ENCODE measurements around the gene GMIP. TPM values are rescaled to one million over a fixed set of nuclear protein-coding genes. Genes with fewer than 3 reads are reported as not detected.
A peak's percentile ranks its signal among the peaks of the same experiment; 100 is the strongest.

Gene GMIP
- total and polyA plus RNA-seq, 2 donors (not counting 1 experiment from before 2014, with no cell fraction given): 2.3 to 5.3 TPM

GRCh38 chr19:19661675-19662251 is 18.3 kb upstream of the GMIP start:
- no peaks in the 10 kb centered on the region for H3K27me3 ChIP-seq (ENCODE audit: control insufficient read depth, insufficient read depth, low read length)
- H3K9me3 ChIP-seq (ENCODE audit: control insufficient read depth, insufficient read depth, low read depth, low read length): no peaks in the 10 kb centered on the region
- DNase-seq (ENCODE audit: low read depth in 2 of 2): no peak
- no peak overlapping the region for H3K9ac ChIP-seq (ENCODE audit: insufficient read depth, low read length)
- peaks cover 4% of the 10 kb centered on the region for H3K4me1 ChIP-seq (ENCODE audit: control insufficient read depth, extremely low read depth, insufficient read depth, low read length)
- H3K4me3 ChIP-seq (replicated peaks in 1 of 4; ENCODE audit: control extremely low read depth in 1 of 4, insufficient read depth in 1 of 4, low read depth in 3 of 4, low read length in 4 of 4): peak overlapping the region in 2 of 4 experiments; percentile 70 to 95
- H3K36me3 ChIP-seq (ENCODE audit: control insufficient read depth, insufficient read depth, low read length): peaks cover 12% of the 10 kb centered on the region
- peaks cover 33% of the 10 kb centered on the region for H3K79me2 ChIP-seq (ENCODE audit: control insufficient read depth, insufficient read depth, low read length)
- no peaks in the 10 kb centered on the region for H4K20me1 ChIP-seq (ENCODE audit: control insufficient read depth, extremely low read depth, insufficient read depth, low read length)
- no peak overlapping the region for H3K27ac ChIP-seq (ENCODE audit: insufficient read depth, low read length)
- TF ChIP-seq CTCF (conservative IDR thresholded peaks at IDR 0.05 in 1 of 2, IDR thresholded peaks at IDR 0.05 in 1 of 2; ENCODE audit: low read depth in 1 of 2, low read length in 2 of 2) (no peak), EZH2 (IDR thresholded peaks at IDR 0.05; ENCODE audit: low read length, missing control alignments) (no peak)
- H2AFZ ChIP-seq (ENCODE audit: low read length): no peak overlapping the region
- H3K4me2 ChIP-seq (ENCODE audit: extremely low read depth, insufficient read depth, low read length): peak overlapping the region; percentile 59

GRCh38 chr19:19661141-19661674 is 17.8 kb upstream of the GMIP start:
- TF ChIP-seq EZH2 (IDR thresholded peaks at IDR 0.05; ENCODE audit: low read length, missing control alignments) (no peak), CTCF (conservative IDR thresholded peaks at IDR 0.05 in 1 of 2, IDR thresholded peaks at IDR 0.05 in 1 of 2; ENCODE audit: low read depth in 1 of 2, low read length in 2 of 2) (no peak)
- no peaks in the 10 kb centered on the region for H3K9me3 ChIP-seq (ENCODE audit: control insufficient read depth, insufficient read depth, low read depth, low read length)
- H3K4me1 ChIP-seq (ENCODE audit: control insufficient read depth, extremely low read depth, insufficient read depth, low read length): peaks cover 4% of the 10 kb centered on the region
- no peaks in the 10 kb centered on the region for H3K27me3 ChIP-seq (ENCODE audit: control insufficient read depth, insufficient read depth, low read length)
- H4K20me1 ChIP-seq (ENCODE audit: control insufficient read depth, extremely low read depth, insufficient read depth, low read length): no peaks in the 10 kb centered on the region
- peak overlapping the region; percentile 59 for H3K4me2 ChIP-seq (ENCODE audit: extremely low read depth, insufficient read depth, low read length)
- H3K9ac ChIP-seq (ENCODE audit: insufficient read depth, low read length): no peak overlapping the region
- H3K27ac ChIP-seq (ENCODE audit: insufficient read depth, low read length): no peak overlapping the region
- DNase-seq (ENCODE audit: low read depth in 2 of 2): no peak
- H3K79me2 ChIP-seq (ENCODE audit: control insufficient read depth, insufficient read depth, low read length): peaks cover 33% of the 10 kb centered on the region
- H2AFZ ChIP-seq (ENCODE audit: low read length): no peak overlapping the region
- peaks cover 17% of the 10 kb centered on the region for H3K36me3 ChIP-seq (ENCODE audit: control insufficient read depth, insufficient read depth, low read length)
- no peak overlapping the region for H3K4me3 ChIP-seq (replicated peaks in 1 of 4; ENCODE audit: control extremely low read depth in 1 of 4, insufficient read depth in 1 of 4, low read depth in 3 of 4, low read length in 4 of 4)

- Histone ChIP-seq H3K27me3 (ENCODE audit: control insufficient read depth, insufficient read depth, low read length) (no peaks in the 10 kb centered on the region), H3K36me3 (ENCODE audit: control insufficient read depth, insufficient read depth, low read length) (peaks cover 27% of the 10 kb centered on the region), H4K20me1 (ENCODE audit: control insufficient read depth, extremely low read depth, insufficient read depth, low read length) (no peaks in the 10 kb centered on the region), H3K4me3 (replicated peaks in 1 of 4; ENCODE audit: control extremely low read depth in 1 of 4, insufficient read depth in 1 of 4, low read depth in 3 of 4, low read length in 4 of 4) (no peak overlapping the region), H3K9ac (ENCODE audit: insufficient read depth, low read length) (no peak overlapping the region), H3K4me2 (ENCODE audit: extremely low read depth, insufficient read depth, low read length) (no peak overlapping the region), H3K79me2 (ENCODE audit: control insufficient read depth, insufficient read depth, low read length) (peaks cover 33% of the 10 kb centered on the region), H3K4me1 (ENCODE audit: control insufficient read depth, extremely low read depth, insufficient read depth, low read length) (peaks cover 4% of the 10 kb centered on the region), H3K27ac (ENCODE audit: insufficient read depth, low read length) (no peak overlapping the region), H2AFZ (ENCODE audit: low read length) (no peak overlapping the region), H3K9me3 (ENCODE audit: control insufficient read depth, insufficient read depth, low read depth, low read length) (no peaks in the 10 kb centered on the region)
- TF ChIP-seq EZH2 (IDR thresholded peaks at IDR 0.05; ENCODE audit: low read length, missing control alignments) (no peak), CTCF (conservative IDR thresholded peaks at IDR 0.05 in 1 of 2, IDR thresholded peaks at IDR 0.05 in 1 of 2; ENCODE audit: low read depth in 1 of 2, low read length in 2 of 2) (no peak)
- DNase-seq (ENCODE audit: low read depth in 2 of 2): no peak
Measured at GRCh38 chr19:19659646-19660245, 16.3 kb upstream of the GMIP start.

Data from fibroblast of lung (primary cell).